Left ventricle myocardium inferior (tissue), 1 donor: ENCODE measurements around the gene CHCHD6. TPM values are rescaled to one million over a fixed set of nuclear protein-coding genes. Genes with fewer than 3 reads are reported as not detected.

Source experiments
- DNase-seq: peaks from one replicate; pipeline ENCODE4 v3.0.0-alpha.2; 2020
- H3K27ac ChIP-seq: fragments of 200-600 bp; replicated peaks from 2 replicates; pipeline ENCODE4 v1.8.0; 2021
- H3K27me3 ChIP-seq: fragments of 200-600 bp; 2 replicates; pipeline ENCODE4 v1.8.0; 2021; ENCODE audit warnings: low read depth
- H3K36me3 ChIP-seq: fragments of 200-600 bp; 2 replicates; pipeline ENCODE4 v1.8.0; 2021
- H3K4me1 ChIP-seq: fragments of 200-600 bp; 2 replicates; pipeline ENCODE4 v1.8.0; 2021
- H3K4me3 ChIP-seq: fragments of 200-600 bp; 2 replicates; pipeline ENCODE4 v1.8.0; 2021; ENCODE audit warnings: mild to moderate bottlenecking, moderate library complexity
- H3K9me3 ChIP-seq: fragments of 200-600 bp; replicated peaks from 2 replicates; pipeline ENCODE4 v1.8.0; 2021
- intact Hi-C: fragments of 100-400 bp; cut with micrococcal nuclease; formaldehyde crosslinking; loops from one replicate; pipeline ENCODE4 v1.11.0; 2022
- total RNA-seq: library from RNA; stranded (reverse); fragmentation: NEBNext Ultra II Directional; extraction: Animal tissue kit (Norgen Biotek cat#: 25700); gene quantifications from one replicate; pipeline ENCODE4 v1.2.1, GENCODE V29; 2021
- TF ChIP-seq, protein P1 (sequence below): fragments of 200-600 bp; IDR thresholded peaks from 2 replicates; pipeline ENCODE4 v1.8.0; 2021; ENCODE audit warnings: antibody characterized with exemption, mild to moderate bottlenecking, borderline replicate concordance
- donor health status: DM: no; HTN: yes; CAD: no; lungs with severe emphysema.

Gene CHCHD6
- total RNA-seq, 1 donor from 2014 or later, result 10.1 TPM

DNA sequence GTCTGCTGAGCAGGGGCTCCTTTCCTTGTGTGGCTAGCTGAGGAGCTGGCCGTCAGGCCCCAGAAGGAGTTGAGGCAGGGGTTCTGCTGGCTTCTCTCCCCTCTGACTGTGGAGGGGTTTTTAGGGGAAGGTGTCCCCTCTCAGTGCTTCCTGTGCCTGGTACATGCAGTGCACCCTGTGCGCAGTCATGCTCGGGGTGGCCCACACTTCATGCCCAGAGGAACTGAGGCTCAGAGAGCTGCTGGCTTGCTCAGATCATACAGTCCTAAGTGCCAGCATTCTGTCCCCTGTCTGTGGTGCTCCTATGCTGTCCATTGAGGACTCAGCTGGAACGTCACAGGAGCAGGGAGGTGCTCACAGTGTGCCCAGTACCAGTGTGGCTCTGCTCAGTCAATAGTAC lies 211.0 kb downstream of the CHCHD6 start:
- TF ChIP-seq, protein P1, sequence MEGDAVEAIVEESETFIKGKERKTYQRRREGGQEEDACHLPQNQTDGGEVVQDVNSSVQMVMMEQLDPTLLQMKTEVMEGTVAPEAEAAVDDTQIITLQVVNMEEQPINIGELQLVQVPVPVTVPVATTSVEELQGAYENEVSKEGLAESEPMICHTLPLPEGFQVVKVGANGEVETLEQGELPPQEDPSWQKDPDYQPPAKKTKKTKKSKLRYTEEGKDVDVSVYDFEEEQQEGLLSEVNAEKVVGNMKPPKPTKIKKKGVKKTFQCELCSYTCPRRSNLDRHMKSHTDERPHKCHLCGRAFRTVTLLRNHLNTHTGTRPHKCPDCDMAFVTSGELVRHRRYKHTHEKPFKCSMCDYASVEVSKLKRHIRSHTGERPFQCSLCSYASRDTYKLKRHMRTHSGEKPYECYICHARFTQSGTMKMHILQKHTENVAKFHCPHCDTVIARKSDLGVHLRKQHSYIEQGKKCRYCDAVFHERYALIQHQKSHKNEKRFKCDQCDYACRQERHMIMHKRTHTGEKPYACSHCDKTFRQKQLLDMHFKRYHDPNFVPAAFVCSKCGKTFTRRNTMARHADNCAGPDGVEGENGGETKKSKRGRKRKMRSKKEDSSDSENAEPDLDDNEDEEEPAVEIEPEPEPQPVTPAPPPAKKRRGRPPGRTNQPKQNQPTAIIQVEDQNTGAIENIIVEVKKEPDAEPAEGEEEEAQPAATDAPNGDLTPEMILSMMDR, result no peak
- no peak for DNase-seq
- intact Hi-C loops, result no loop called here
- no peak overlapping the region for H3K27ac ChIP-seq
- H3K9me3 ChIP-seq, result peaks cover 5% of the 10 kb centered on the region
- H3K36me3 ChIP-seq, result peaks cover 7% of the 10 kb centered on the region
- H3K4me3 ChIP-seq, result no peak overlapping the region
- peaks cover 13% of the 10 kb centered on the region for H3K4me1 ChIP-seq
- peaks cover 4% of the 10 kb centered on the region for H3K27me3 ChIP-seq

DNA sequence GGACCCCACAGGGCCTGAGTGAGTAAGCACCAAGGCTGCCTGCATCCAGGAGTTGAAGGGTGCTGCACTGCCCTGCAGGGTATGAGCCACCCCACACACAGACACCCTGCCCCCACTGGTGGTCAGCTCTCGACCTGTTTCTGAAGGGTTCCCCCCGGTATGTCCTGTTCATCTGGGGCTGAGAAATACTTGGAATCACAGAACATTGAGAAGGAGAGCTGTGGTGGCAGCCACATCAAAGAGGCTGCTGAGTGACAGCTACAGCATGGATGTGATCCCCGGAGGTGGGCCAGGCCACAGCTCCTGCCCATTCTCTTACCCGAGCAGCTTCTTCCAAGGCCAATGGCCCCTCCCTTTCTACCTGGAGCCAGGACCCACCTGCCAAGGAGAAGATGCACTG lies 212.5 kb downstream of the CHCHD6 start:
- no peak overlapping the region for H3K27ac ChIP-seq
- peaks cover 4% of the 10 kb centered on the region for H3K27me3 ChIP-seq
- H3K4me1 ChIP-seq, result peaks cover 13% of the 10 kb centered on the region
- peaks cover 7% of the 10 kb centered on the region for H3K36me3 ChIP-seq
- no peak for DNase-seq
- TF ChIP-seq, protein P1, result no peak
- no peak overlapping the region for H3K4me3 ChIP-seq
- peaks cover 10% of the 10 kb centered on the region for H3K9me3 ChIP-seq
- intact Hi-C loops, result no loop called here

DNA sequence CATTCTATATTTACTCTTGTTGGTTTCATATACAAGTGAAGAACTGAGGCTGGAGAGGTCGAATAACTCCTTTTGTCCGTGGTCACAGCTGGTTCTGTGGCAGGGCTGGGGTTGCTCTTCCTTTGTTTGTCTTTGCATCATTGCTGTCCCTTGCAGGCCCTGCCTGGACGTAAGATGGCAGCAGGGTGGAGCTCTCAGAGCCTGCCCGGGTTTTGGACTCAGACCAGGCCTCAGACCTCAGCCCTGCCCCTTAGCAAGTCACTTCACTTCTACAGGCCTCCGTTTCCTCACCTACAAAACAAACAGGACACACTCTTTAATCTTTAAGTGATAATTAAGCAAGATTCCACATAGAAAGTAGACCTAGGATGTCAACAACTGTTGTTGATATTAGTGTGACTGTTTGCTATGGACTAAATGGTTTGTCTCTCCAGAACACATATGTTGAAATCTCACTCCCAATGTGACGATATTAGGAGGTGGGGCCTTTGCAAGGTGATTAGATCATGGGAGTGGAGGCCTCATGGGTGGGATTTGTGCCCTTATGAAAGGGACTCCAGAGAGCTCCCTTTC lies 213.3 kb downstream of the CHCHD6 start:
- no peak for DNase-seq

DNA sequence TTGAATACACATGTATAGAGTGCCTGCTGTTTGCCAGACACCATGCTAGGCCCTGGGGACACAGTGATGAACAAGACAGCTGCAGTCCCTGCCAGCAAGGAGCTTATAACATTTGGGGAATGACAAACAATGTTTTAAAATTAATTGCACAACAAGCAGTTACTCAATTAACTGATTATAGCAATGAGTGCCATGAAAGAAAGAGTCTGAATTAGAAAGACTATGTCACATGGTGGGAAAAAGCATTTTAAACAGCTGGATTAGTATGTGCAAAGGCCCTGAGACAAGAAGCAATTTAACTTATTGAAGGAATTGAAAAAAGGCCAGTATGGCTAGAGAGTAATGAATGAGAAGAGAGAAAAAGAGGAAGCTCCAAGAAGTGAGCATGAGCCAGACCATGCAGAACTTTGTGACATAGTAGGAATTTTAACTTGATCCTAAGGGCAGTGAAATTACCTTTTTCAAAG lies 214.3 kb downstream of the CHCHD6 start:
- peaks cover 5% of the 10 kb centered on the region for H3K27me3 ChIP-seq
- intact Hi-C loops, result no loop called here

More for the DNA sequence above, 213.3 kb downstream of the CHCHD6 start:
- no peak overlapping the region for H3K27ac ChIP-seq
- H3K4me3 ChIP-seq, result no peak overlapping the region
- intact Hi-C loops, result no loop called here
- peaks cover 10% of the 10 kb centered on the region for H3K9me3 ChIP-seq
- peaks cover 4% of the 10 kb centered on the region for H3K27me3 ChIP-seq
- H3K4me1 ChIP-seq, result peaks cover 10% of the 10 kb centered on the region
- H3K36me3 ChIP-seq, result peaks cover 7% of the 10 kb centered on the region
- TF ChIP-seq, protein P1, result no peak

DNA sequence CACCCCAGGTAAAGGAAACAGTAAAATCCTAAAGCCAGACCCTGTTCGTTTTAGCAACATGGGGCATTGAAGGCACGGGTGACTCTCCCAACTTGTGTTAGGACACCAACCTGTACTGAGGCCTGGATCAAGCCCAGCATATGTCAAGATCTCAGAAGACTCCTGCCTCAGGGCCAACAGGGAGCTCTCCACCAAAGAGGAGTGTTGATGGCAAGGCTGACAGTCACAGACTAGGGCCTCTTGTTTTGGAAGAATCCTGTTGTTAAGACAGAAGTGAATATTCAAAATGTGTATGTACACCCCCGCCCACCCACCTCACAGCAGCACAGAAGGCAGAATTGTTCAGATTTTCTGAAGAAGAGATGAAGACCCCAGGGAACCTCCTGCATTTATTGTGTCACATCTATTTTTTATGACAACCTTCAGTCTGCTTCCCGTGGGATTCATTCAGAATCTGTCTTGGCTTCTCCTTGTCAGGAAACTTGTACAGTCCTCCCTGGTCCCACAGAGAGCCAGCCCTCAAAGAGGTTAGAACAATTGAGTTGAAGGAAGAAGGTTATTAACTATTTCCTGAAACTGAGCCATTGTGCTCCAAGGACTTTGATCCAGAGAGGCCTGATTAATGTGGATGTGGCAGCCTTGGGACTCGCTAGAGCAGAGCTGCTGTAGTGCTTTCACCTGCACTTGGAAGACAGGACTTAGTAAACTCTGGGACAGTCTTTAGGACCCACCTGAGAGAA lies 217.2 kb downstream of the CHCHD6 start:
- Histone ChIP-seq H3K4me3 (no peak overlapping the region), H3K4me1 (peaks cover 23% of the 10 kb centered on the region), H3K9me3 (peaks cover 10% of the 10 kb centered on the region), H3K27ac (no peak overlapping the region), H3K36me3 (no peaks in the 10 kb centered on the region), H3K27me3 (peaks cover 16% of the 10 kb centered on the region)
- intact Hi-C loops, result no loop called here
- DNase-seq, result no peak
- TF ChIP-seq, protein P1, result no peak

More for the DNA sequence above, 214.3 kb downstream of the CHCHD6 start:
- H3K4me1 ChIP-seq, result peaks cover 10% of the 10 kb centered on the region
- H3K27ac ChIP-seq, result no peak overlapping the region
- peaks cover 10% of the 10 kb centered on the region for H3K9me3 ChIP-seq
- no peak overlapping the region for H3K4me3 ChIP-seq
- TF ChIP-seq, protein P1, result no peak
- no peak for DNase-seq
- H3K36me3 ChIP-seq, result peaks cover 7% of the 10 kb centered on the region
